ENCODE results near the gene GRB10. TPM values are rescaled to one million over a fixed set of nuclear protein-coding genes. Genes with fewer than 3 reads are reported as not detected.

The GRB10 gene
- total and polyA plus RNA-seq, 2 experiments from 2014 or later: 35.0 to 154 TPM

DNA sequence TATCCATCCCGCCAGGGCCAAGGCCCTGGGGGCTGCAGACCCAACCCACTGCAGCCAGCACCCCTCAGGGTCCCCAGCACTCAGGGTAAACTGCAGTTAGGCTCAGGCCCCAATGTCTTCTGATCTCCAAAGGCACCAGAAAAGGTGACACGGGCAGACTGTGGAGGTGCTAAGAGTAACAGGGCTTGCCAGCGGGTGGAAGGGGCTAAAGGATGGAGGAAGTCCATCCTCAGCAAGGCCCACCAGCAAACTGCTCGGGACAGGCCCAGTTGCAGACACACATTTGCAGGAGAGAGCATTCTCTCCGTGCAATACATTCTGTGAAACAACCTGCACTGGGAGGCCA is 121.9 kb downstream of the GRB10 start (continued):
- TF ChIP-seq, protein P1, sequence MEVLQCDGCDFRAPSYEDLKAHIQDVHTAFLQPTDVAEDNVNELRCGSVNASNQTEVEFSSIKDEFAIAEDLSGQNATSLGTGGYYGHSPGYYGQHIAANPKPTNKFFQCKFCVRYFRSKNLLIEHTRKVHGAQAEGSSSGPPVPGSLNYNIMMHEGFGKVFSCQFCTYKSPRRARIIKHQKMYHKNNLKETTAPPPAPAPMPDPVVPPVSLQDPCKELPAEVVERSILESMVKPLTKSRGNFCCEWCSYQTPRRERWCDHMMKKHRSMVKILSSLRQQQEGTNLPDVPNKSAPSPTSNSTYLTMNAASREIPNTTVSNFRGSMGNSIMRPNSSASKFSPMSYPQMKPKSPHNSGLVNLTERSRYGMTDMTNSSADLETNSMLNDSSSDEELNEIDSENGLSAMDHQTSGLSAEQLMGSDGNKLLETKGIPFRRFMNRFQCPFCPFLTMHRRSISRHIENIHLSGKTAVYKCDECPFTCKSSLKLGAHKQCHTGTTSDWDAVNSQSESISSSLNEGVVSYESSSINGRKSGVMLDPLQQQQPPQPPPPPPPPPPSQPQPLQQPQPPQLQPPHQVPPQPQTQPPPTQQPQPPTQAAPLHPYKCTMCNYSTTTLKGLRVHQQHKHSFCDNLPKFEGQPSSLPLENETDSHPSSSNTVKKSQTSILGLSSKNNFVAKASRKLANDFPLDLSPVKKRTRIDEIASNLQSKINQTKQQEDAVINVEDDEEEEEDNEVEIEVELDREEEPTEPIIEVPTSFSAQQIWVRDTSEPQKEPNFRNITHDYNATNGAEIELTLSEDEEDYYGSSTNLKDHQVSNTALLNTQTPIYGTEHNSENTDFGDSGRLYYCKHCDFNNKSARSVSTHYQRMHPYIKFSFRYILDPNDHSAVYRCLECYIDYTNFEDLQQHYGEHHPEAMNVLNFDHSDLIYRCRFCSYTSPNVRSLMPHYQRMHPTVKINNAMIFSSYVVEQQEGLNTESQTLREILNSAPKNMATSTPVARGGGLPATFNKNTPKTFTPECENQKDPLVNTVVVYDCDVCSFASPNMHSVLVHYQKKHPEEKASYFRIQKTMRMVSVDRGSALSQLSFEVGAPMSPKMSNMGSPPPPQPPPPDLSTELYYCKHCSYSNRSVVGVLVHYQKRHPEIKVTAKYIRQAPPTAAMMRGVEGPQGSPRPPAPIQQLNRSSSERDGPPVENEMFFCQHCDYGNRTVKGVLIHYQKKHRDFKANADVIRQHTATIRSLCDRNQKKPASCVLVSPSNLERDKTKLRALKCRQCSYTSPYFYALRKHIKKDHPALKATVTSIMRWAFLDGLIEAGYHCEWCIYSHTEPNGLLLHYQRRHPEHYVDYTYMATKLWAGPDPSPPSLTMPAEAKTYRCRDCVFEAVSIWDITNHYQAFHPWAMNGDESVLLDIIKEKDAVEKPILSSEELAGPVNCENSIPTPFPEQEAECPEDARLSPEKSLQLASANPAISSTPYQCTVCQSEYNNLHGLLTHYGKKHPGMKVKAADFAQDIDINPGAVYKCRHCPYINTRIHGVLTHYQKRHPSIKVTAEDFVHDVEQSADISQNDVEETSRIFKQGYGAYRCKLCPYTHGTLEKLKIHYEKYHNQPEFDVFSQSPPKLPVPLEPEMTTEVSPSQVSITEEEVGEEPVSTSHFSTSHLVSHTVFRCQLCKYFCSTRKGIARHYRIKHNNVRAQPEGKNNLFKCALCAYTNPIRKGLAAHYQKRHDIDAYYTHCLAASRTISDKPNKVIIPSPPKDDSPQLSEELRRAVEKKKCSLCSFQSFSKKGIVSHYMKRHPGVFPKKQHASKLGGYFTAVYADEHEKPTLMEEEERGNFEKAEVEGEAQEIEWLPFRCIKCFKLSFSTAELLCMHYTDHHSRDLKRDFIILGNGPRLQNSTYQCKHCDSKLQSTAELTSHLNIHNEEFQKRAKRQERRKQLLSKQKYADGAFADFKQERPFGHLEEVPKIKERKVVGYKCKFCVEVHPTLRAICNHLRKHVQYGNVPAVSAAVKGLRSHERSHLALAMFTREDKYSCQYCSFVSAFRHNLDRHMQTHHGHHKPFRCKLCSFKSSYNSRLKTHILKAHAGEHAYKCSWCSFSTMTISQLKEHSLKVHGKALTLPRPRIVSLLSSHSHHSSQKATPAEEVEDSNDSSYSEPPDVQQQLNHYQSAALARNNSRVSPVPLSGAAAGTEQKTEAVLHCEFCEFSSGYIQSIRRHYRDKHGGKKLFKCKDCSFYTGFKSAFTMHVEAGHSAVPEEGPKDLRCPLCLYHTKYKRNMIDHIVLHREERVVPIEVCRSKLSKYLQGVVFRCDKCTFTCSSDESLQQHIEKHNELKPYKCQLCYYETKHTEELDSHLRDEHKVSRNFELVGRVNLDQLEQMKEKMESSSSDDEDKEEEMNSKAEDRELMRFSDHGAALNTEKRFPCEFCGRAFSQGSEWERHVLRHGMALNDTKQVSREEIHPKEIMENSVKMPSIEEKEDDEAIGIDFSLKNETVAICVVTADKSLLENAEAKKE (CRISPR knock-in tag; IDR thresholded peaks at IDR 0.05): no peak
- no peak for TF ChIP-seq EZH2phosphoT487 (IDR thresholded peaks at IDR 0.05; ENCODE audit: unreplicated experiment)

DNA sequence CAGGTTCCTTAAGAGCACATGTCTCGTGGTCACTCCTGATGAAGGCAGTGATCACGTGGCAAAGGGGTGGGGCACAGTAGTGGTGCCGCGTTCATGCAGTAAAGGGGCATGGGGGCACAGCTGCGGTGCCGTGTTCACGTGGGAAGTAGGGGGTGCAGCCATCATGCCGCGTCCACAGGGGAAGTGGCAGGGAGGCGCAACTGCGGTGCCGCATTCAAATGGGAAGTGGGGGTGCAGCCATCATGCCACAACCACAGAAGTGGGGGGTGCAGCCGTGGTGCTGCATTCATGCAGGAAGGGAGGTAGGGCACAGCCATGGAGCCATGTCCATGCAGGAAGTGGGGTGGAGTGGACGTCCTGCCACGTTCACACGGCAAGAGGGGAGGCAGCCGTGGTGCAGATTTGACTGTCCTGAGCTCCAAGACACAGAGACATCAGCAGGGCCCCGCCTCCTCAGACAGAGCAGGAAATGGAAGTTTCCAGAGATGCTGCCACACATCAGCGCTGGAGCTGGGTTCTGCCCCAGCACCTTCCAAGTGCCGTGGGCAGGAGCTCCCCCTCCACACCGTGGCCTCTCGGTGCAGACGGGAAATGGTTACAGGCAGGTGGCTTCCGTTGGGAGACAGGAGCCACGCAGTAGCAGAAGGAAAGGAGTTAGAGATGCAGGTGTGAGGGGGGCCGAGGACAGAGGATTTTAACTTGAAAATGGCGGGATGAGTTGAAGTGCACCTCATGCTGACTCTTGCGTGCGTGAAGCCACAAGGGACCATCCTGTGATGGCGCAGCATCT is 122.5 kb downstream of the GRB10 start:
- no peak overlapping the region for H2AFZ ChIP-seq
- no peak for DNase-seq (ENCODE audit: low spot score)
- H3K9me2 ChIP-seq (ENCODE audit: insufficient read depth): no peaks in the 10 kb centered on the region
- no peak overlapping the region for H3K27ac Mint-ChIP-seq
- peaks cover 3% of the 10 kb centered on the region; the same call in 1 of the 2 replicates for H4K20me1 ChIP-seq (replicated peaks; ENCODE audit: insufficient read depth)
- H3K4me3 ChIP-seq: no peak overlapping the region
- no peaks in the 10 kb centered on the region for H3K4me1 ChIP-seq (ENCODE audit: insufficient read depth)
- peaks cover 31% of the 10 kb centered on the region for H3K36me3 Mint-ChIP-seq (ENCODE audit: low read depth)
- H3K4me2 ChIP-seq: no peak overlapping the region
- no peak overlapping the region for H3K4me3 Mint-ChIP-seq
- H3K4me1 Mint-ChIP-seq: peaks cover 8% of the 10 kb centered on the region
- H3K27me3 ChIP-seq (ENCODE audit: insufficient read depth): no peaks in the 10 kb centered on the region
- peaks cover 8% of the 10 kb centered on the region for H3K27me3 Mint-ChIP-seq (ENCODE audit: insufficient read depth, low read depth, poor library complexity)
- no peak for ATAC-seq
- H3K79me2 ChIP-seq (replicated peaks; ENCODE audit: insufficient read depth): peaks cover 4% of the 10 kb centered on the region
- H3K27ac ChIP-seq (ENCODE audit: low read depth): no peak overlapping the region
- no peaks in the 10 kb centered on the region for H3K9me3 Mint-ChIP-seq
- H3F3A ChIP-seq (replicated peaks; ENCODE audit: low read depth): no peaks in the 10 kb centered on the region
- no peaks in the 10 kb centered on the region for H3K36me3 ChIP-seq (ENCODE audit: insufficient read depth)
- no peak for TF ChIP-seq CREB1 (CRISPR knock-in tag; IDR thresholded peaks at IDR 0.05; ENCODE audit: low read depth)
- TF ChIP-seq NANOG (IDR thresholded peaks at IDR 0.05; ENCODE audit: borderline replicate concordance): no peak
- TF ChIP-seq EZH2 (IDR thresholded peaks at IDR 0.05; ENCODE audit: low read depth, unreplicated experiment): no peak
- TF ChIP-seq, protein P2, sequence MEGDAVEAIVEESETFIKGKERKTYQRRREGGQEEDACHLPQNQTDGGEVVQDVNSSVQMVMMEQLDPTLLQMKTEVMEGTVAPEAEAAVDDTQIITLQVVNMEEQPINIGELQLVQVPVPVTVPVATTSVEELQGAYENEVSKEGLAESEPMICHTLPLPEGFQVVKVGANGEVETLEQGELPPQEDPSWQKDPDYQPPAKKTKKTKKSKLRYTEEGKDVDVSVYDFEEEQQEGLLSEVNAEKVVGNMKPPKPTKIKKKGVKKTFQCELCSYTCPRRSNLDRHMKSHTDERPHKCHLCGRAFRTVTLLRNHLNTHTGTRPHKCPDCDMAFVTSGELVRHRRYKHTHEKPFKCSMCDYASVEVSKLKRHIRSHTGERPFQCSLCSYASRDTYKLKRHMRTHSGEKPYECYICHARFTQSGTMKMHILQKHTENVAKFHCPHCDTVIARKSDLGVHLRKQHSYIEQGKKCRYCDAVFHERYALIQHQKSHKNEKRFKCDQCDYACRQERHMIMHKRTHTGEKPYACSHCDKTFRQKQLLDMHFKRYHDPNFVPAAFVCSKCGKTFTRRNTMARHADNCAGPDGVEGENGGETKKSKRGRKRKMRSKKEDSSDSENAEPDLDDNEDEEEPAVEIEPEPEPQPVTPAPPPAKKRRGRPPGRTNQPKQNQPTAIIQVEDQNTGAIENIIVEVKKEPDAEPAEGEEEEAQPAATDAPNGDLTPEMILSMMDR (conservative IDR thresholded peaks at IDR 0.05; ENCODE audit: low read depth in 2 of 2): no peak
- TF ChIP-seq EZH2phosphoT487 (IDR thresholded peaks at IDR 0.05; ENCODE audit: unreplicated experiment): no peak
- TF ChIP-seq POLR2AphosphoS5 (IDR thresholded peaks at IDR 0.05; ENCODE audit: low read depth): no peak
- no peak for TF ChIP-seq ZNF114 (CRISPR knock-in tag; IDR thresholded peaks at IDR 0.05)
- TF ChIP-seq, protein P3, sequence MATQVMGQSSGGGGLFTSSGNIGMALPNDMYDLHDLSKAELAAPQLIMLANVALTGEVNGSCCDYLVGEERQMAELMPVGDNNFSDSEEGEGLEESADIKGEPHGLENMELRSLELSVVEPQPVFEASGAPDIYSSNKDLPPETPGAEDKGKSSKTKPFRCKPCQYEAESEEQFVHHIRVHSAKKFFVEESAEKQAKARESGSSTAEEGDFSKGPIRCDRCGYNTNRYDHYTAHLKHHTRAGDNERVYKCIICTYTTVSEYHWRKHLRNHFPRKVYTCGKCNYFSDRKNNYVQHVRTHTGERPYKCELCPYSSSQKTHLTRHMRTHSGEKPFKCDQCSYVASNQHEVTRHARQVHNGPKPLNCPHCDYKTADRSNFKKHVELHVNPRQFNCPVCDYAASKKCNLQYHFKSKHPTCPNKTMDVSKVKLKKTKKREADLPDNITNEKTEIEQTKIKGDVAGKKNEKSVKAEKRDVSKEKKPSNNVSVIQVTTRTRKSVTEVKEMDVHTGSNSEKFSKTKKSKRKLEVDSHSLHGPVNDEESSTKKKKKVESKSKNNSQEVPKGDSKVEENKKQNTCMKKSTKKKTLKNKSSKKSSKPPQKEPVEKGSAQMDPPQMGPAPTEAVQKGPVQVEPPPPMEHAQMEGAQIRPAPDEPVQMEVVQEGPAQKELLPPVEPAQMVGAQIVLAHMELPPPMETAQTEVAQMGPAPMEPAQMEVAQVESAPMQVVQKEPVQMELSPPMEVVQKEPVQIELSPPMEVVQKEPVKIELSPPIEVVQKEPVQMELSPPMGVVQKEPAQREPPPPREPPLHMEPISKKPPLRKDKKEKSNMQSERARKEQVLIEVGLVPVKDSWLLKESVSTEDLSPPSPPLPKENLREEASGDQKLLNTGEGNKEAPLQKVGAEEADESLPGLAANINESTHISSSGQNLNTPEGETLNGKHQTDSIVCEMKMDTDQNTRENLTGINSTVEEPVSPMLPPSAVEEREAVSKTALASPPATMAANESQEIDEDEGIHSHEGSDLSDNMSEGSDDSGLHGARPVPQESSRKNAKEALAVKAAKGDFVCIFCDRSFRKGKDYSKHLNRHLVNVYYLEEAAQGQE (IDR thresholded peaks at IDR 0.05; ENCODE audit: unreplicated experiment): no peak
- no peak for TF ChIP-seq JUNB (IDR thresholded peaks at IDR 0.05; ENCODE audit: unreplicated experiment)
- TF ChIP-seq, protein P4, sequence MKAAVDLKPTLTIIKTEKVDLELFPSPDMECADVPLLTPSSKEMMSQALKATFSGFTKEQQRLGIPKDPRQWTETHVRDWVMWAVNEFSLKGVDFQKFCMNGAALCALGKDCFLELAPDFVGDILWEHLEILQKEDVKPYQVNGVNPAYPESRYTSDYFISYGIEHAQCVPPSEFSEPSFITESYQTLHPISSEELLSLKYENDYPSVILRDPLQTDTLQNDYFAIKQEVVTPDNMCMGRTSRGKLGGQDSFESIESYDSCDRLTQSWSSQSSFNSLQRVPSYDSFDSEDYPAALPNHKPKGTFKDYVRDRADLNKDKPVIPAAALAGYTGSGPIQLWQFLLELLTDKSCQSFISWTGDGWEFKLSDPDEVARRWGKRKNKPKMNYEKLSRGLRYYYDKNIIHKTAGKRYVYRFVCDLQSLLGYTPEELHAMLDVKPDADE (IDR thresholded peaks at IDR 0.05): no peak
- no peak for TF ChIP-seq STAT1 (IDR thresholded peaks at IDR 0.05; ENCODE audit: unreplicated experiment)

All from GM23338 (cell line).